NCI-H146 treated with DMSO at 0.1 percent for 48 hours (cell line): ENCODE data around the gene HS2ST1.
"Not testable (repeated sequence)": the region's sequence is repeated elsewhere in the genome, so short reads cannot be mapped to it uniquely, and the experiment has no call there.

Experiments used
- DNase-seq: peaks from one replicate; lab custom pipeline; 2025; ENCODE audit not compliant: unreplicated experiment; lab: John Stamatoyannopoulos, UW

Gene HS2ST1

DNA sequence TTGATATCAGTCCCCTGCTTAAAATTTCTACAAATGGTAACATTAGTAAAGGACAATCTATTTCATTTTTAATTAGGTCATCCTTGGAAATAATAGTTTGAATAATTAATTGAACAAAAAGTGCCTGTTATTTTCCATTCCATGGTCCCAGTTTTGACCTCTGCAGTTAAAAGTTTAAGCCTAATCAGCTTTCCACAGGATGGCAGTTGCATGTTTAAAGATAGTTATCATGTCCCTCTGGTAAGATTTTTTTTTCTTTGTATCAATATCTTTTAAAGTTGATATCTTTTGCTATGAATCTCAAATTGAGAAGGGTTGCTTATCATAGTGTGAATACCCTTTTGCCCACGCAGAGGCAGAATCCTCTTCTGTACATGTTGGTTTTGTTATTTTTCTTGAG, 90.4 kb downstream of the HS2ST1 start:
- no peak for DNase-seq

DNA sequence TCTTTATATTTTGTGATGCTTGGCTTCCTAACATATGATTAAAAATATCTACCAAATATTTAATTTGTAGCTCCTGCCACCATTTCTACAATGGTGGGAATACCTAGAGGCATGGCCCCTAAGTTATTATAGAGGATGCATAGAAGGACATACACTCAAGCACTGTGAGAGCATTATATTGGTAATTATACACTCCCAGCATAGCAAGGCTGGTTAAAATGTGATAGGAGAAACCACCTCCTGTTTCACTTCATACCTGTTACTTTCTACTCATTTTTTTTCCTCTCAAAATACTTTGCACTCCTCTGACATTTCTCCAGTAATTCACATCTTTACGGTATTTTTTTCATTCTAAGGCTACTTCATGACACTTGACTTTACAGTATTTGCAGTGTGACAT, 92.9 kb downstream of the HS2ST1 start:
- no peak for DNase-seq

DNA sequence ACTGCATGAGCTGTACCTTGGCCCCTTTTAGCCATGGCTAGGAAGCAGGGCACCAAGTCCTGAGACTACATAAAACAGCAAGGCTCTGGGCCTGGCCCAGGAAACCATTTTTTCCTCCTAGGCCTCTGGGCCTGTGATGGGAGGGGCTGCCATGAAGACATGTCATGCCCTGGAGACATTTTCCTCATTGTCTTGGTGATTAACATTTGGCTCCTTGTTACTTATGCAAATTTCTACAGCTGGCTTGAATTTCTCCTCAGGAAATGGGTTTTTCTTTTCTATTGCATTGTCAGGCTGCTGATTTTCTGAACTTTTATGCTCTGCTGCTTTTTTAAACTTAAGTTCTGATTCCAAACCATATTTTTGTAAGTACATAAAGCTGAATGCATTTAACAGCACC, 99.0 kb downstream of the HS2ST1 start:
- DNase-seq = not testable (repeated sequence)

DNA sequence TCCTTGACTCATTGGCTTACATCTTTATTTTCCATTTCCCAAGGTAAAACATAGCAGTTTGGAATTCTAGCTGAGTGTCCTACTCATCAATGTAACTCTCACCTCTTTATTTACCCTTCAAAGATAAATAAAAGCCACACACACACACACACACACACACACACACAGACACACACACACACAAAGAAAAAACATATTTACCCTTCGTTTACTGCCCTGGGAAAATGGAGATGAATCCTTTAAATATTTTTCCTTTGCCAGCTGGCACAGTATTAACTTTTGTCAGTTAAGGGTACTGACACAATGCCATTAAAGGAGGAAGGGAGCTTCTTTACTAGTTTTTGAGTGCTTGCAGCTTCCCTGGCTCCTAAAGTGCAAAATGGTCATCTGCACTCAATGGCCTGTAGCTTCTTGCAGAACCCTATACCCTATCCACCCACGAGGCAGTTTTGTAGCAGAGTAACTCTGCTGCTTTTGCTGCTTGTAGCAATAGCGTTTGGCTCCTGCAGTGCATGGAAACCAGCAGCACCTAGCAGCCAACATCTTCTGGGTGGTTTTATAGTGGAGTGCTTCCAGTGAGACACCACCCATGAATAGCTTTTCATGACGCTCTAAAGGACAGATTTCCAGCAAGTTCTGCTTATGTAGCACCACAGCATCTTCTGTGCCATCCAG, 103.7 kb downstream of the HS2ST1 start:
- no peak for DNase-seq

DNA sequence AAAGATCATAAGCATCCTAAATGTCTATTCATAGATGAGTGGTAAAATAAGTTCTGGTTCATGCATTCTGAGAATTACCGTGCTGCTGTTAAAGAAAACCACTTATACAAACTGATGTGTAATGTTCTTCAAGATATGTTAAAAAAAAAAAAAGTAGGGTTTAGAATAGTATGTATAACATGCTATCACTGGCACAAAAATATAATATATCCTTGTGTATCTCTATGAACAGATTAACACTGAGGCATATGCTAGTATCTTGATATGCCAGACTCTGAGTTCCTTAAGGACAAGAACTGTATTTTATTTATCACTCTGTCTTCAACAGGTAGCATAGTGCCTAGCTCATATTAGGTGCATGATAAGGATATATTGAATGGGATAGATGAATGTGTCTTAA, 108.9 kb downstream of the HS2ST1 start:
- no peak for DNase-seq

DNA sequence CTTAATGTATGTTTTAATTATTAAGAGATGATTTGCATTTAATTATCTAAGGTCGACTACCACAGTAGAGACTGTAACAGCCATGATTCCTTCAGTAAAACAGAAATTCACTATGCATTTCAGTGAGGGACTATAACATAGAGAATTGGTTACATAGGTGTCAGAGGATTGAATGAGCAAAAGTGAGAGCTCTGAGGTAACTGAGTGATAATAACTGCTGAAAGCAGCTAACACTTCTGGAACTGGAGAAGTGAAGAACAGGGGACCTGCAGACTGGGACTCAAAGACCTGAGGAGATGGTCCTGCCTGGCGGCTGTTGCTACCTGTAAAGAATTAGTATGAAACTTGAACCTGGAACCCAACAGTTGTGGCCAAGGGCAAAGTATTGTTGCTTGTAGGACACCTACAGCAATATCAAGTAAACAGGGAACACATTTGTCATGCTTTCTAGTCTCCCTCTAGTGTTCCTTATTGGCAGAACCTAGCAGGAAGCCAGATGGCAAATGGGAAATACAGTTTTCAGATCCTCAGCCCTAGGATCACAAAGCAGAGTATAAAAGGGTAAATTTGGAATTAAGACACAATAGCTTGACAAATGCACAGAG, 110.6 kb downstream of the HS2ST1 start:
- DNase-seq = peak; percentile 17

DNA sequence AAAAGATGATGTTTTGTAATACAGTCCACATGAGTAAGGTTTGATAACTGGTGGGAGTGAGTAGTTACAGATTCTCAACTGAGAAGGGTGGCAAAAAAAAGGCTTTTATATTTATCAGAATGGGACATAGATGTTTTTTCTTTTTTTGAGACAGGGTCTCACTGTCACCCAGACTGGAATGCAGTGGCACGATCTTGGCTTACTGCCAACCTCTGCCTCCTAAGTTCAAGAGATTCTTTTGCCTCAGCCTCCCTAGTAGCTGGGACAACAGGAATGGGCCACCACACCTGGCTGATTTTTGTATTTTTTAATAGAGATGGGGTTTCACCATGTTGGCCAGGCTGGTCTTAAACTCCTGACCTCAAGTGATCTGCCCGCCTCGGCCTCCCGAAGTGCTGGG, 113.1 kb downstream of the HS2ST1 start:
- DNase-seq = not testable (repeated sequence)

DNA sequence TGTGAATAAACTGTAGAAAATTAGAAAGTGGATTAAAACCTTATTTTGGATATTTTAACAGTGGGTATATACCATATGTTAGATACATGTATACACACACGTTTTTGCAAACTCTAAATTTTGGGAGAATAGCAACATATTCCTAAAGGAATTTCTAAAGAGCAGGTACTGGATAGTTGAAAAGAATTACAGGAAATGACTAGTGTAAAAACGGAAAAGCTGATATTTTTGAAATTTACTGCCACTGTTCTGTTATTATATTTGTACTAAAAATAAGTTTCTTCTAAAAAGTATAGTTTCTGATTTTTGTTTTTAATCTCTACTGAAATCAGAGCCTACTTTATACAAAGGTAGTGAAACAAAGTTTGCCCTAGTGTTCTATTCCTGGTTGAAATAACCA, 114.1 kb downstream of the HS2ST1 start:
- DNase-seq = no peak

DNA sequence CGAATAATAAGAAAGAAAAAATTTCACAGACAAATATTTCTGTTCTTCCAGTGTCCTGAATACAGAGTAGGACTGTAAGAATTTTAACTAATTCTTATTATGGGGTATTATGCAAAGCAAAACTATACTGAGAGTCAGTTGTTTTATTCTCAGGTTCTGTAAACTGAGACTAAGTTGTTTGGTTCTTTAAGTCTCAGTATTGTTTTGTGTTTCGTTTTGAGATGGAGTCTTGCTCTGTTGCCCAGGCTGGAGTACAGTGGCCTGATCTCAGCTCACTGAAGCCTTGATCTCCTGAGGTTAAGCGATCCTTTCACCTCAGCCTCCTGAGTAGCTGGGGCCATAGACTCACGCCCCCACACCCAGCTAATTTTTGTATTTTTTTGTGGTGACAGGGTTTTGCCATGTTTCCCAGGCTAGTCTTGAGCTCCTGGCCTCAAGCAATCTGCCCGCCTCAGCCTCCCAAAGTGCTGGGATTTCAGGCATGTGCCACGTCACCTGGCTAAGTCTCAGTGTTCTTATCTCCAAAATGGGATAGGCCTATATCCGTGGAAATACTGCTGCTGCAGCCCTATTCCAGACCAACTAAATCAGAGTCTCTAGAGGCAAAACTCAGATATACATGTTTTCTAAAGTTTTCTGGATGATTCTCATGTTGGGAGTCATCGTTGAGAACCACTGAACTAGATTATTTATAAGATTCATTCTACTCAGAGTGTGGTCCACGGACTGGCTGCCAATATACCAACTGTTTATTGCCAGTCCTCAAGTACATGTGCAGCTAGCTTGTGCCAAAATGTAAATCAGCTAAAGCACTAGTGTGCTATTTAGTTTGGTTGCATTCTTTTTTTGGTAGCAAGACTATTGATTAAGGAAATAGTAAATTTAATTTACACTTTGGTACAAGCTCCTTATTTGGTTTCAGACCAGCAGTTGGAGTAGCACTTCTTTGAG, 116.6 kb downstream of the HS2ST1 start:
- DNase-seq = no peak

DNA sequence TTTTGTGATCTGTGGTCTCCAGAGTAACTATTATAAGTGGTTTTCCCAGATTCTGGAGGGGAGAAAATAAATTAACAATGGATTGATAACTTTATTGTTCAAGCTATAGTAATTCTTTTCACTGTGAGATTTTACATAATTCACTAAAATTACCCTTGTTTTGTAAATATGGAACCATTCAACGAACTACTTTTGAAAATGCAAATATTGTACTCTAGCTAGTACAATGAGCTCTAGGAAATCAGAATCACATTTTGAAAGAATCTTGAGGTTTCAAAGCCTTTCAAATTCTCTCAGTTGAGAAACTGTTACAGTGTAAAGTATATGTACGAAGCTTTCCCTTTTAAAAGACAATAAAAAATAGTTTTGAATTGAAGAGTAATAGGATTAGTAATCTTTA, 119.9 kb downstream of the HS2ST1 start:
- DNase-seq = no peak

DNA sequence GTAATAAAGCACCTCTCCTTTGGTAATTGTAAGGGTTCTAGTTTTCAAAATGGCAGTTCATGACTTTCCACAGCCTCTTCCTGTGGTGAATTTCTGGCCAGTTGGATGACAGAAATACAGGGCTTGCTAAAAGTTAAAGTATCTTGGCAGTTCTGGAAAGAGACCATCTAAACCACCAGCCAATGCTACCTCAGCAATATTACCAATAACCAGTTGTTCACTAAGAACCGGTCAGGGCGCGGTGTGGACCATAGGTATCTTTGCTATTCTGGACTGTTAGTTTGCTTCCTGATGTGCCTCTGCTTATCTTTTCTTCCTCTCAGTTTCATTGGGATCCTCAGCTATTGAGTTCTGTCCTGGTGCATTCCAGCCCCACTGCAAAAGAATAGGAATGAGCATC, 124.7 kb downstream of the HS2ST1 start:
- no peak for DNase-seq

DNA sequence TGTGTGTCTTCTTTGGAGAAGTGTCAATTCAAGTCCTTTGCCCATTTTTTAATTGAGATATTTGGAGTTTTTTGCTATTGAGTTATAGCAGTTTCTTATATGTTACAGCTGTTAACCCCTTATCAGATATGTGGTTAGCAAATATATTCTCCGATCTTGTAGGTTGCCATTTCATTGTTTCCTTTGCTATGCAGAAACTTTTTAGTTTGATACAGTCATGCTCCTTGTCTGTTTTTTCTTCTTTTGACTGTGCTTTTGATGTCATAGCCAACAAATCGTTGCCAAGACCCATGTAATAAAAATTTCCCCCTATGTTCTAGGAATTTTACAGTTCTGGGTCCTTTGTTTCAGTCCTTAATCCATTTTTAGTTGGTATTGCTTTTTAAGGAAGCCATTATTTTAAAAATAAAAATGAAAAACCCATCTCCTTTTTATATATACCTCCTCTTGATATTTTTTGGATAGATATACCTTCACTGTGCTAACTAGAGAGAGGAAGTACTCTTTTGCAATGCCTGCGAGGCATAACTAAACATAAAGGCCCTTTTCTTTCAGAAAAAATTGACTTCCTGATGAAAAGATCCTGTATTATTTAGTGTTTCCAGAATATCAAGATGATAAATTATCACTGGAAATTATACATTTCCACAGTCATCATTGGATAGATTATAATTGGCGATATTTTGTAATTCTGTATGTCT, 127.8 kb downstream of the HS2ST1 start:
- DNase-seq = no peak

DNA sequence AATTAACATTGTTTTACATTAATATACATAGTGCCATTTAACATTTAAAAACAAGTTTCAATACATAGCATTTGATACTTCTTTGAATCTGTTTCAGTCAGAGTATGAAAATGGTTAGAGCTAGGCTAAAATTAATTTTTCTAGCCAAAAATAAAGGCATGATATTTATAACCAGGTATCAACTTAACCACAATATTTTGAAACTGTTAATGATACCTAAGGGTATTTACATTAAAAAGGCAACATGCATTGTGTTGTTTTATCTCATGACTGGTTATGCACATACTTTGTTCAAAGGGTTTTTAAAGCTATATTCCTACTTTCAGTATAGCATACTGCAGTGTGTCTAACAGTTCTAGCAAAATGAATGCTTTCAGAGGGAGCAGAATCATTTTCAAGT, 130.0 kb downstream of the HS2ST1 start:
- DNase-seq = no peak

DNA sequence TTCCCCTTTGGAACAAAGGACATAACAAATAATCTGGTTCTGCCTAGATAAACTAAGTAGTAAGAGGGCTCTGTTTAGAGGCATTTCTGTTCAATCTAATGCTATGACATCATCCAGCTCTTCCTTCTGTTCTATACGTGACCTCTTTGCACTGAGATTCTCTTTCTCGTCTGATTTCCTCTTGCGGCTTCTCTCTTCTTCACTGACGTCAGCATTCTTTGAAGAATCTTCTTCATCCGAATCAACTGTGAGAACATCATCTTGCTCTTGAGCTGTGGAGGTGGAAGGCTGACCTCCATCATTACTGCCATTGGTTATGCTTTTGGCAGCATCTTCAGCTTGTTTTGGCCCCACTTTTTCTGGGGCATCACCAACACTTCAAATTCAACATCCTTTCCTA, 130.4 kb downstream of the HS2ST1 start:
- DNase-seq = no peak

DNA sequence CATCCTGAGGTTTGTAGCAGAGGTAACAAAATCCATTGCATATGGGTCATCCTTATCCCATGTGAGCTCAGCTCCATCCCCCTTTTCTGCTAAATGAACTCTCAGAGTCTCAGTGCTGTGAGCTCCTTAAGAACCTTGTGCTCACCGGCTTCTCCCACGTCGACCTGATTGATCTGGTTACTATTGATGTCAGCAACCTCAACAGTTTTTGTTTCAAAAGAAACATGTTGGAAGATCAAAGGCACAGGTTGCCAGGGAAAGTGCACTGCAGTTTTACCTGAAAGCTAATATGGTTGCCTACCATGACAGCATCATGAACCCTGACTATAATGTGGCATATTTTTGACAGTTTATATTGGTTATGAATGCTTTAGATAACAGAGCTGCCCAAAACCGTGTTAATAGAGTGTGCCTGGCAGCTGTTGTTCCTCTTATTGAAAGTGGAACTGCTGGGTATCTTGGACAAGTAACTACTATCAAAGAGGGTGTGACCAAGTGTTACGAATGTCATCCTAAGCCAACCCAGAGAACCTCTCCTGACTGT, 131.4 kb downstream of the HS2ST1 start:
- DNase-seq = no peak

DNA sequence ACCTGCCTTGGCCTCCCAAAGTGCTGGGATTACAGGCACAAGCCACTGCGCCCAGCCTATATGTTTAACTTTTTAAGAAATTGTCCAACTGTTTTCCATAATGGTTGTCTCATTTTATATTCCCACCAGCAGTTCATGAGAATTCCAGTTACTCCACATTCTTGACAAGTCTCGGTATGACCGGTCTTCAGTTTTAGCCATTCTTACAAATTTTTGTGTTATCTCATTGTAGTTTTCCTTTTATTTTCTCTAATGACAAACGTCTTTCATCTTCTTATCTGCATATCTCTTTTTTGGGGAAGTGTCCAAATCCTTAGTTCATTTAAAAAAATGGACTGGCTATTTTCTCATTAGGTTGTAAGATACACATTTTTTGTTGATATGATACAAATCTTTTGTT, 132.5 kb downstream of the HS2ST1 start:
- DNase-seq = no peak

DNA sequence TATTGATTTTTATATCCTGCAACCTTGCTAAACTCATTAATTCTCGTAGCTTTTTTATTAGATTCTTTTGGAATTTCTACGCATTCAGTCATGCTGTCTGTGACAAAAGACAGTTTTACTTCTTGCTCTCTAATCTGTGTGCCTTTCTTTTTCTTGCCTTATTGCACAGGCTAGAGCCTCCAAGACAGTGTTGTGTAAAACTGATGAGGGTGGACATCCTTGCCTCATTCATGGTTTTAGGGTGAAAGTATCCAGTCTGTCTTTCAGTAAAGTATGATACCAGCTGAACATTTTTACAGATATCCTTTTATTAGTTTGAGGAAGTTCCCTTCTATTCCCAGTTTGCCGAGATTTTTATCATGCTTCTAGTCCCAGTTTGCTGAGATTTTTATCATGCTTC, 133.8 kb downstream of the HS2ST1 start:
- DNase-seq = no peak

DNA sequence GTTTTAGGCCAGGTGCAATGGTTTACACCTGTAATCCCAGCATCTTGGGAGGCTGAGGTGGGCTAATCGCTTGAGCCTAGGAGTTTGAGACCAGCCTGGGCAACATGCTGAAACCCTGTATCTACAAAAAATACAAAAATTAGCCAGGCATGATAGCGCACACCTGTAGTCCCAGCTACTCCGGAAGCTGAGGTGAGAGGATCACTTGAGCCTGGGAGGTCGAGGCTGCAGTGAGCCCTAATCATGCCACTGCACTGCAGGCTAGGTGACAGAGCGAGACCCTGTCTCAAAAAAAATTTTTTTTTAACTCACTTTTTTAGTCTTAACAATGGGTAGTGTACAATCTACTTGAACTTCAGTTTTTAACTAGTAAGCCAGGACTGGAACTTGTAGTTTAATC, 137.5 kb downstream of the HS2ST1 start:
- no peak for DNase-seq

DNA sequence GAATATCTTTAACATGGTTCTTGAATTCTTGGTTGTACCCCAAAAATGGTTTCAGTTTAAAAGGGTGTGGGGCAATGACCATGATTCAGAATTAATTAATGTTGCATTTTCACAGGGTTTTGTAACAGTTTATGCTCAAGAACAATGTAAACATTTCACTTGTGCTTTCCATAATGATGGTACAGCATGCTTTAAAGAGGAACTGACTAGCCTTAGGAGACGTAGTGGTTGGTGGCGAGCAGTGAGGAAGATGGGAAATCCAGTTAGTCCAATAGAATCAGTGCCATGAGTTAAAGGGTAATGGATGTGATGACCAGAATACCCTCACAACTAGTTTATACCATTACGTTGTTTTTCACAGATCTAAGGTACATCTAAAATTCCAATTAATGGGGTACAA, 138.0 kb downstream of the HS2ST1 start:
- DNase-seq = no peak

DNA sequence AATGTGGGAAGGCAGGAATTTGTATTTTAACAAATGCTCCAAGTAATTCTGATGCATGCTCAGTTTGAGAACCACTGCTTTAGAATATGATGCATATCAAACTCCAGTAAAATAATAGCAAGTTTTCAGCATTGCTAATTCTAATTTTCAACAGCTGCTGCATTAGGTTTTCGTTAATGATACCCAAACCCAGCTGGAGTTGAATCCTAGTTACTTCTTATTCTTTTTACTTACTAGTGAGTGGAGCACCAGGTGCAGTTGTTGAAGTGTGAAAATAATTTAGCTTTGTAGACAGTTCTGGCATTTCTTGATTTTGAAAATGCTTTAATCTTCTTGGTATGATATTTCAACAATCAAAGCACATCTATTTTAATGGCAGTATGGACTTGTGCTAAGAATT, 138.5 kb downstream of the HS2ST1 start:
- no peak for DNase-seq

DNA sequence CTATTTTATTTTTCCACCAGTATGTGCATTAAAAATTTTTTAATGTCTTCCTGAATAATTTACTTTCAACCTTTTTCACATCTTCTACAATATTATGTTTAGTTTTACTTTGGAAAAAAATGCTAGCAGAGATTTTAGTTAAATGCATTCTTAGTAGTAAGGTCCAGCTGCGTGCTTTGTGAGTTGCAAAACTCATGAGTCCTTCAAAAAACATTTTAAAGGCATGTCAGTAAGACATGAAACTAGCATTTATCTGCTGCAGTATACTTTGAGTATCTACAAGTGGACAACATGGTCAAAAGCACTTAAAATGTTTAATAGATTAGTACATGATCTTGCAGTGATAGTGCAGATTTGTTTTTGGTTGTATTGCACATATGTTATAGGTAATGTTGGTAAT, 139.0 kb downstream of the HS2ST1 start:
- DNase-seq = no peak
